Neural progenitor cell (in vitro differentiated cells): Measurements from ENCODE around the gene SGTA. TPM values are rescaled to one million over a fixed set of nuclear protein-coding genes. Genes with fewer than 3 reads are reported as not detected.

ENCODE experiments used
- DNase-seq: peaks from one replicate; pipeline ENCODE4 v3.0.0-alpha.2; 2016; ENCODE audit warnings: low spot score
- H2AFZ ChIP-seq: fragments of 200-600 bp; sonication (generic); replicated peaks from 2 replicates; pipeline ENCODE4 v1.6.1; 2016; ENCODE audit warnings: antibody characterized with exemption
- H3F3A ChIP-seq: fragments of 200-600 bp; sonication (generic); 2 replicates; pipeline ENCODE4 v1.6.1; 2016; ENCODE audit warnings: antibody characterized with exemption, low read depth
- H3K27ac ChIP-seq: fragments of 200-600 bp; sonication (generic); 2 replicates; pipeline ENCODE4 v1.5.1; 2016; ENCODE audit warnings: mild to moderate bottlenecking
- H3K27me3 ChIP-seq: fragments of 200-600 bp; sonication (generic); 2 replicates; pipeline ENCODE4 v1.6.1; 2016; ENCODE audit warnings: mild to moderate bottlenecking, moderate library complexity
- H3K36me3 ChIP-seq: fragments of 200-600 bp; sonication (generic); 2 replicates; pipeline ENCODE4 v1.5.1; 2016
- H3K4me1 ChIP-seq: fragments of 200-600 bp; sonication (generic); 2 replicates; pipeline ENCODE4 v1.6.1; 2016; ENCODE audit warnings: mixed run types
- H3K4me2 ChIP-seq: fragments of 200-600 bp; sonication (generic); 2 replicates; pipeline ENCODE4 v1.6.1; 2016
- H3K4me3 ChIP-seq: fragments of 200-600 bp; sonication (generic); 2 replicates; pipeline ENCODE4 v1.5.1; 2016
- H3K79me2 ChIP-seq: fragments of 200-600 bp; sonication (generic); 2 replicates; pipeline ENCODE4 v1.6.1; 2016; ENCODE audit warnings: low read depth
- H3K9ac ChIP-seq: fragments of 200-600 bp; sonication (generic); 2 replicates; pipeline ENCODE4 v1.6.1; 2016
- H3K9me3 ChIP-seq: fragments of 200-600 bp; sonication (generic); 2 replicates; pipeline ENCODE4 v1.5.1; 2016; ENCODE audit warnings: low read depth
- H4K20me1 ChIP-seq: fragments of 200-600 bp; sonication (generic); 2 replicates; pipeline ENCODE4 v1.6.1; 2016; ENCODE audit warnings: low read depth
- H3K27ac Mint-ChIP-seq: 3 replicates; pipeline ENCODE4 v1.8.0; 2021; ENCODE audit warnings: mixed read lengths
- H3K27me3 Mint-ChIP-seq: 2 replicates; pipeline ENCODE4 v1.8.0; 2022; ENCODE audit warnings: low read depth, mild to moderate bottlenecking, inconsistent platforms, moderate library complexity, mixed read lengths; ENCODE audit not compliant: insufficient read depth
- H3K36me3 Mint-ChIP-seq: 3 replicates; pipeline ENCODE4 v1.8.0; 2021; ENCODE audit warnings: mixed read lengths
- H3K4me1 Mint-ChIP-seq: 3 replicates; pipeline ENCODE4 v1.8.0; 2021; ENCODE audit warnings: mixed read lengths
- H3K4me3 Mint-ChIP-seq: 3 replicates; pipeline ENCODE4 v1.8.0; 2021; ENCODE audit warnings: mild to moderate bottlenecking, moderate library complexity, mixed read lengths
- H3K9me3 Mint-ChIP-seq: 3 replicates; pipeline ENCODE4 v1.8.0; 2020; ENCODE audit warnings: mixed read lengths
- EZH2 ChIP-seq: fragments of 200-600 bp; sonication (generic); IDR thresholded peaks from 2 replicates; pipeline ENCODE4 v1.6.1; 2017; ENCODE audit warnings: antibody characterized with exemption, mild to moderate bottlenecking, moderate library complexity
- EZH2phosphoT487 ChIP-seq: fragments of 200-600 bp; sonication (generic); IDR thresholded peaks from 2 replicates; pipeline ENCODE4 v1.6.1; 2017; ENCODE audit warnings: antibody characterized with exemption
- total RNA-seq: library from RNA; depleted of rRNA; stranded (reverse); fragments of >200 nt; gene quantifications from 2 replicates; pipeline ENCODE4 v1.2.3, GENCODE V29; 2015; ENCODE audit warnings: low replicate concordance
- TF ChIP-seq, protein P1 (sequence below): fragments of 200-600 bp; sonication (generic); IDR thresholded peaks from 2 replicates; pipeline ENCODE4 v1.5.1; 2017; ENCODE audit warnings: antibody characterized with exemption, mild to moderate bottlenecking

SGTA gene
- total RNA-seq, 1 donor from 2014 or later: 30.9 TPM

DNA sequence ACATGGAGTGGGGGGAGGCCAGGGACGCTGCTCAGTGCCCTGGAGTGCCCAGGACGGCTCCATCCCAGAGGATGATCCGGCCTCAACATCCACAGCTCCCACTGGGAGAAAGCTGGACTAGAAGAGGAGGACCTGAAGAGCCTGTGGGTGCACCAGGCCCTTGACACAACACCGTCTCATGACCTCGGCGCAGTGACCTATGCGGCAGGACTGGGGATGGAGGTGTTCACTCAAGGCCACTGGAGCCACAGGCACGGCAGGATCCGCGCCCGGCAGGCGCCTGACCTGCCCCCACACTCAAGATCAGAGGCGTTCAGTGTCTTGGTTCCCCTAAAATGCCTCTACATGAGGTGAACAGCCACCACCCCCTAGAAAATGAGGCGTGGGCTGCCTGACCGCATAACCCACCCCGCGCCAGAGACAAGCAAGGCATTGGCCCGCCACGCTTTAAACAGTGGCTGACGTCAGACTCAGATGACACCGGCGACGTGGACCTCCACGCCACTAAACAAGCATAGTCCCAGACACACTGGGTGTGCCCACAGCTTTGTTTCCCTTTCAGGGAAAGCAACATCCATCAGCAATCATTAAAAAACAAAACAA is 8.0 kb downstream of the SGTA start:
- H3K27ac ChIP-seq: no peak overlapping the region
- no peaks in the 10 kb centered on the region for H3K4me1 ChIP-seq
- H3K9ac ChIP-seq: no peak overlapping the region
- H3K79me2 ChIP-seq: peaks cover 88% of the 10 kb centered on the region
- no peak overlapping the region for H2AFZ ChIP-seq
- no peak overlapping the region for H3K27ac Mint-ChIP-seq
- H3K36me3 Mint-ChIP-seq: peaks cover 12% of the 10 kb centered on the region
- no peaks in the 10 kb centered on the region for H3F3A ChIP-seq
- no peaks in the 10 kb centered on the region for H3K9me3 Mint-ChIP-seq
- H3K27me3 Mint-ChIP-seq: peaks cover 2% of the 10 kb centered on the region
- H3K4me2 ChIP-seq: no peak overlapping the region
- H3K36me3 ChIP-seq: no peaks in the 10 kb centered on the region
- DNase-seq: no peak
- H3K9me3 ChIP-seq: no peaks in the 10 kb centered on the region
- H4K20me1 ChIP-seq: peaks cover 83% of the 10 kb centered on the region
- no peaks in the 10 kb centered on the region for H3K27me3 ChIP-seq
- TF ChIP-seq, protein P1, sequence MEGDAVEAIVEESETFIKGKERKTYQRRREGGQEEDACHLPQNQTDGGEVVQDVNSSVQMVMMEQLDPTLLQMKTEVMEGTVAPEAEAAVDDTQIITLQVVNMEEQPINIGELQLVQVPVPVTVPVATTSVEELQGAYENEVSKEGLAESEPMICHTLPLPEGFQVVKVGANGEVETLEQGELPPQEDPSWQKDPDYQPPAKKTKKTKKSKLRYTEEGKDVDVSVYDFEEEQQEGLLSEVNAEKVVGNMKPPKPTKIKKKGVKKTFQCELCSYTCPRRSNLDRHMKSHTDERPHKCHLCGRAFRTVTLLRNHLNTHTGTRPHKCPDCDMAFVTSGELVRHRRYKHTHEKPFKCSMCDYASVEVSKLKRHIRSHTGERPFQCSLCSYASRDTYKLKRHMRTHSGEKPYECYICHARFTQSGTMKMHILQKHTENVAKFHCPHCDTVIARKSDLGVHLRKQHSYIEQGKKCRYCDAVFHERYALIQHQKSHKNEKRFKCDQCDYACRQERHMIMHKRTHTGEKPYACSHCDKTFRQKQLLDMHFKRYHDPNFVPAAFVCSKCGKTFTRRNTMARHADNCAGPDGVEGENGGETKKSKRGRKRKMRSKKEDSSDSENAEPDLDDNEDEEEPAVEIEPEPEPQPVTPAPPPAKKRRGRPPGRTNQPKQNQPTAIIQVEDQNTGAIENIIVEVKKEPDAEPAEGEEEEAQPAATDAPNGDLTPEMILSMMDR: no peak
- TF ChIP-seq EZH2: no peak
- TF ChIP-seq EZH2phosphoT487: no peak
- no peak overlapping the region for H3K4me3 Mint-ChIP-seq
- H3K4me3 ChIP-seq: no peak overlapping the region
- peaks cover 7% of the 10 kb centered on the region for H3K4me1 Mint-ChIP-seq

DNA sequence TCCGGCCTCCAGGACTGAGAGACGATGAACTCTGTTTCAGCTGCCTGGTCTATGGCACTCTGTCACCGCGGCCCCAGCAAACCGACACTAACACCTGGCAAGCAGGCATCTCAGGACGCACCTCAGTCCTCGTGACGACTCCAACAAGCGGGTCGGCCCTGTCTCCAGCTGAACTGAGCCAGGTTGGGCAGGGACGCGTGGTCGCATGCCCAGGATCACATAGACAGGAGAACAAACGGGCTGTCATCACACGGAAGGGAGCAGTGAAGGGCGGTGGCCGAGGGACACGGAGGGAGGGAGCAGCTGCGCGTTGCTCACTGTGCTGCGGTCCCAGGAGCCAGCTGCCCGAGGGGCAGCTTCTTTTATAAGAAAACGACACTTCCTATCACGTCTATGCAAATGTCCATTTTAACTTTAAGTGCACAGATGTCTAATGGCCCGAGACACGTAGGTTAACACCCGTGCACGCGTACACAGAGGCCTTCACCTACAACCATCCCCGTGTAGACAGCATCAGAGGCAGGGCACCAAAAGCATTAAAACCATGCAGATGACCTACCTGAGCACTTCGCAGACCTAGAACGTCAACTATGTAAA is 8.9 kb downstream of the SGTA start:
- no peak overlapping the region for H2AFZ ChIP-seq
- Mint-ChIP-seq H3K36me3 (peaks cover 12% of the 10 kb centered on the region), H3K9me3 (no peaks in the 10 kb centered on the region), H3K4me1 (peaks cover 7% of the 10 kb centered on the region), H3K27ac (no peak overlapping the region), H3K4me3 (no peak overlapping the region), H3K27me3 (peaks cover 2% of the 10 kb centered on the region)
- H3K9ac ChIP-seq: no peak overlapping the region
- H3K27ac ChIP-seq: no peak overlapping the region
- DNase-seq: no peak
- peaks cover 85% of the 10 kb centered on the region for H3K79me2 ChIP-seq
- no peaks in the 10 kb centered on the region for H3K4me1 ChIP-seq
- H3K4me2 ChIP-seq: no peak overlapping the region
- H3K4me3 ChIP-seq: no peak overlapping the region
- TF ChIP-seq, protein P1: no peak
- TF ChIP-seq EZH2phosphoT487: no peak
- TF ChIP-seq EZH2: no peak
- peaks cover 79% of the 10 kb centered on the region for H4K20me1 ChIP-seq
- no peaks in the 10 kb centered on the region for H3K9me3 ChIP-seq
- H3F3A ChIP-seq: no peaks in the 10 kb centered on the region
- H3K27me3 ChIP-seq: no peaks in the 10 kb centered on the region
- H3K36me3 ChIP-seq: no peaks in the 10 kb centered on the region

DNA sequence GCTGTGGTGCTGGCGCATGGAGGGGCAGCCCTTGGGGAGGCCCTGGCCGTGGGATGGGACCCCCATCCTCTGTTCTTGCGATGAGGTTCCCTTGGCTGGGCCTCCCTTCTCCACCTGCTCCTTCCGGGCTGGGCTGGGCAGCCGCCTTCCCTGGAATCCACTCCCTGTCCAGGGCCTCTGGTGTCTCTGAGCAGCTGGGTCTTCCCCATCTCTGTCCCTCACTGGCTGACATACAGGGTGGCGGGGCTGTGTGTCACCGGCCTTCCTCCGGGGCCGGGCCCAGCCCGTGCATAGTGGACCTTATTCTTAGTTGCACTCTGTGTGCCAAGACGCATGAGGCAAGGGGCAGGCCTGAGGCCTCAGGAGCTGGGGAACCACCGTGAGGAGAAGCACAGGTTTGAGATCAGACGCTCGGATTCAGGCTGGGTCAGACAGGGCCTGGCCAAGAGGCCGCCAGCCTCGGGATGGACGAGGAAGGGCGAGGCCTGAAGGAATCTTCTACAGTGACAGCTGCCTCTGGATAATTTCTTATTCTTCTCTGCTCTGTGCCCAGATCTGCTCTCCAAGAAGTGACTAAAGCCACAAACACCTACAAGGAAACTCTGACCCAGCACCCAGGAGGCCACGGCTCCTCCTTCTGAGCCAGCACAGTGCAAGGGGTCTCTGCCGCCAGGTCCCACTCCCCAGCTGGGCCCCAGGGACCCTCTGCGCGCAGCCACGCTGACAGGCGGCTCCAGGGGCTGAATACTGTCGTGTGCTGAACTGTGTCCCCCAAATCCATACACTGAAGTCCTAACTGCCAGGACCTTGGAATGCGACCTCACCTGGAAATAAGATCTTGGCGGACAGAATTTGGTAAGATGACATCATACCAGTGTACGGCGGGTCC is 11.0 kb downstream of the SGTA start:
- H3K36me3 Mint-ChIP-seq: peaks cover 8% of the 10 kb centered on the region
- Histone ChIP-seq H4K20me1 (peaks cover 73% of the 10 kb centered on the region), H3K27ac (no peak overlapping the region), H3K4me2 (no peak overlapping the region), H3K9ac (no peak overlapping the region), H3K4me1 (no peaks in the 10 kb centered on the region), H3K9me3 (no peaks in the 10 kb centered on the region), H3K27me3 (no peaks in the 10 kb centered on the region), H3K36me3 (no peaks in the 10 kb centered on the region), H3K79me2 (peaks cover 75% of the 10 kb centered on the region), H3F3A (no peaks in the 10 kb centered on the region), H3K4me3 (no peak overlapping the region), H2AFZ (no peak overlapping the region)
- H3K27me3 Mint-ChIP-seq: no peaks in the 10 kb centered on the region
- no peak overlapping the region for H3K4me3 Mint-ChIP-seq
- DNase-seq: no peak
- TF ChIP-seq EZH2phosphoT487 (no peak), EZH2 (no peak)
- TF ChIP-seq, protein P1: no peak
- H3K9me3 Mint-ChIP-seq: no peaks in the 10 kb centered on the region
- H3K4me1 Mint-ChIP-seq: peaks cover 7% of the 10 kb centered on the region
- peak overlapping the region; percentile 53 for H3K27ac Mint-ChIP-seq
